ENCODE measurements around the gene RCC1. TPM values are rescaled to one million over a fixed set of nuclear protein-coding genes. Genes with fewer than 3 reads are reported as not detected.
"Not testable (repeated sequence)": the region's sequence is repeated elsewhere in the genome, so short reads cannot be mapped to it uniquely, and the experiment has no call there.

Gene RCC1
- 19.3 TPM for total RNA-seq

GRCh38 chr1:28505406-28506187 lies at the start of gene RCC1:
Gene RCC1, plus strand, starts transcription at chr1:28506043. Its CDS starts 23,824 bp downstream, at chr1:28529867.
- peak; percentile 96 for DNase-seq (ENCODE audit: low spot score)
- peak; percentile 95 for ATAC-seq

- ATAC-seq: peak; percentile 17
- no peak for DNase-seq (ENCODE audit: low spot score)
Measured at GRCh38 chr1:28456078-28456477, 49.8 kb upstream of the RCC1 start.

GRCh38 chr1:28457678-28458077 lies 48.2 kb upstream of the RCC1 start:
- ATAC-seq (no peak), DNase-seq (ENCODE audit: low spot score) (no peak)

GRCh38 chr1:28458237-28459228 lies 47.3 kb upstream of the RCC1 start:
- DNase-seq (ENCODE audit: low spot score) (no peak), ATAC-seq (no peak)

GRCh38 chr1:28466226-28466778 lies 39.5 kb upstream of the RCC1 start:
- no peak for ATAC-seq

GRCh38 chr1:28470146-28470545 lies 35.7 kb upstream of the RCC1 start:
- ATAC-seq (peak; percentile 62), DNase-seq (ENCODE audit: low spot score) (no peak)

More at GRCh38 chr1:28466226-28466778, 39.5 kb upstream of the RCC1 start:
- no peak for DNase-seq (ENCODE audit: low spot score)

- DNase-seq (ENCODE audit: low spot score); ATAC-seq: not testable (repeated sequence)
Measured at GRCh38 chr1:28479497-28479896, 26.3 kb upstream of the RCC1 start.

- DNase-seq (ENCODE audit: low spot score) (no peak), ATAC-seq (no peak)
Measured at GRCh38 chr1:28480308-28480707, 25.5 kb upstream of the RCC1 start.

GRCh38 chr1:28482138-28482537 lies 23.7 kb upstream of the RCC1 start:
- ATAC-seq (no peak), DNase-seq (ENCODE audit: low spot score) (no peak)

GRCh38 chr1:28482702-28483101 lies 23.1 kb upstream of the RCC1 start:
- DNase-seq (ENCODE audit: low spot score) (no peak), ATAC-seq (no peak)

- no peak for DNase-seq (ENCODE audit: low spot score)
- no peak for ATAC-seq
Measured at GRCh38 chr1:28494737-28495136, 11.1 kb upstream of the RCC1 start.

GRCh38 chr1:28499553-28499952 lies 6.3 kb upstream of the RCC1 start:
- ATAC-seq: no peak
- no peak for DNase-seq (ENCODE audit: low spot score)

- no peak for ATAC-seq
- DNase-seq (ENCODE audit: low spot score): no peak
Measured at GRCh38 chr1:28501925-28502324, 3.9 kb upstream of the RCC1 start.

- no peak for ATAC-seq
- no peak for DNase-seq (ENCODE audit: low spot score)
Measured at GRCh38 chr1:28503117-28503516, 2.7 kb upstream of the RCC1 start.

GRCh38 chr1:28506907-28507246 lies 1.0 kb downstream of the RCC1 start:
- ATAC-seq: no peak
- DNase-seq (ENCODE audit: low spot score): no peak

GRCh38 chr1:28507247-28507645 lies 1.4 kb downstream of the RCC1 start:
- DNase-seq (ENCODE audit: low spot score): no peak

GRCh38 chr1:28507646-28508434 lies 2.0 kb downstream of the RCC1 start:
- no peak for DNase-seq (ENCODE audit: low spot score)

More at GRCh38 chr1:28507247-28507645, 1.4 kb downstream of the RCC1 start:
- ATAC-seq: no peak

GRCh38 chr1:28508435-28508754 lies 2.6 kb downstream of the RCC1 start:
- DNase-seq (ENCODE audit: low spot score) (no peak), ATAC-seq (no peak)

More at GRCh38 chr1:28507646-28508434, 2.0 kb downstream of the RCC1 start:
- no peak for ATAC-seq

- no peak for DNase-seq (ENCODE audit: low spot score)
- ATAC-seq: no peak
Measured at GRCh38 chr1:28509705-28510272, 3.9 kb downstream of the RCC1 start.

GRCh38 chr1:28510273-28510969 lies 4.6 kb downstream of the RCC1 start:
- DNase-seq (ENCODE audit: low spot score): no peak
- no peak for ATAC-seq

Measured in left lobe of liver (tissue), 2 donors.